Measurements from ENCODE around the gene TEDC2. TPM values are rescaled to one million over a fixed set of nuclear protein-coding genes. Genes with fewer than 3 reads are reported as not detected.

Gene TEDC2
- total RNA-seq, 2 experiments from 2014 or later, result 16.0 to 17.8 TPM

- peaks cover 15% of the 10 kb centered on the region for H3K4me1 Mint-ChIP-seq
- DNase-seq (no peak), ATAC-seq (ENCODE audit: low read depth) (no peak)
- no peaks in the 10 kb centered on the region for H3K9me3 Mint-ChIP-seq
- POLR2A ChIA-PET, result interaction anchor here (0.6 to 1.2 kb wide), 5 partner anchors 10 to 342 kb away, joined by 3 to 8 read pairs (median 4); partner anchors contain the start of gene TRAF7
- H3K27me3 Mint-ChIP-seq, result no peaks in the 10 kb centered on the region
- H3K27ac Mint-ChIP-seq, result no peak overlapping the region
- no peak overlapping the region for H3K4me3 Mint-ChIP-seq
- peaks cover 3% of the 10 kb centered on the region for H3K36me3 Mint-ChIP-seq
Observed at GRCh38 chr16:2487903-2488531, 28.1 kb downstream of the TEDC2 start.

GRCh38 chr16:2489581-2489980 lies 29.7 kb downstream of the TEDC2 start:
- Mint-ChIP-seq H3K27ac (no peak overlapping the region), H3K27me3 (no peaks in the 10 kb centered on the region), H3K4me1 (peaks cover 15% of the 10 kb centered on the region), H3K4me3 (no peak overlapping the region), H3K9me3 (no peaks in the 10 kb centered on the region), H3K36me3 (peaks cover 3% of the 10 kb centered on the region)
- POLR2A ChIA-PET, result no interaction called here
- ATAC-seq (ENCODE audit: low read depth), result no peak
- DNase-seq, result no peak

GRCh38 chr16:2490190-2491105 lies 30.5 kb downstream of the TEDC2 start:
- DNase-seq (no peak), ATAC-seq (ENCODE audit: low read depth) (no peak)
- H3K4me3 Mint-ChIP-seq, result no peak overlapping the region
- peaks cover 15% of the 10 kb centered on the region for H3K4me1 Mint-ChIP-seq
- peaks cover 3% of the 10 kb centered on the region for H3K36me3 Mint-ChIP-seq
- H3K27me3 Mint-ChIP-seq, result no peaks in the 10 kb centered on the region
- no peaks in the 10 kb centered on the region for H3K9me3 Mint-ChIP-seq
- H3K27ac Mint-ChIP-seq, result no peak overlapping the region
- POLR2A ChIA-PET, result no interaction called here

- DNase-seq (no peak), ATAC-seq (ENCODE audit: low read depth) (no peak)
- Mint-ChIP-seq H3K9me3 (no peaks in the 10 kb centered on the region), H3K27ac (no peak overlapping the region), H3K36me3 (peaks cover 1% of the 10 kb centered on the region), H3K4me3 (no peak overlapping the region), H3K4me1 (peaks cover 4% of the 10 kb centered on the region), H3K27me3 (no peaks in the 10 kb centered on the region)
- POLR2A ChIA-PET, result no interaction called here
Observed at GRCh38 chr16:2492292-2492691, 32.4 kb downstream of the TEDC2 start.

GRCh38 chr16:2493605-2494004 lies 33.7 kb downstream of the TEDC2 start:
- Mint-ChIP-seq H3K4me1 (no peaks in the 10 kb centered on the region), H3K36me3 (no peaks in the 10 kb centered on the region), H3K27ac (no peak overlapping the region), H3K27me3 (no peaks in the 10 kb centered on the region), H3K9me3 (no peaks in the 10 kb centered on the region), H3K4me3 (no peak overlapping the region)
- POLR2A ChIA-PET, result no interaction called here
- ATAC-seq (ENCODE audit: low read depth) (no peak), DNase-seq (no peak)

- no peaks in the 10 kb centered on the region for H3K4me1 Mint-ChIP-seq
- no peak for DNase-seq
- H3K36me3 Mint-ChIP-seq, result no peaks in the 10 kb centered on the region
- POLR2A ChIA-PET, result no interaction called here
- H3K27me3 Mint-ChIP-seq, result no peaks in the 10 kb centered on the region
- H3K4me3 Mint-ChIP-seq, result no peak overlapping the region
- ATAC-seq (ENCODE audit: low read depth), result no peak
- no peak overlapping the region for H3K27ac Mint-ChIP-seq
- no peaks in the 10 kb centered on the region for H3K9me3 Mint-ChIP-seq
Observed at GRCh38 chr16:2494616-2495015, 34.7 kb downstream of the TEDC2 start.

- POLR2A ChIA-PET, result no interaction called here
- H3K4me3 Mint-ChIP-seq, result no peak overlapping the region
- no peak overlapping the region for H3K27ac Mint-ChIP-seq
- H3K9me3 Mint-ChIP-seq, result no peaks in the 10 kb centered on the region
- no peak for DNase-seq
- no peaks in the 10 kb centered on the region for H3K4me1 Mint-ChIP-seq
- no peak for ATAC-seq (ENCODE audit: low read depth)
- H3K27me3 Mint-ChIP-seq, result no peaks in the 10 kb centered on the region
- H3K36me3 Mint-ChIP-seq, result no peaks in the 10 kb centered on the region
Observed at GRCh38 chr16:2495041-2495440, 35.1 kb downstream of the TEDC2 start.

GRCh38 chr16:2496223-2497115 lies 36.6 kb downstream of the TEDC2 start:
- DNase-seq (no peak), ATAC-seq (ENCODE audit: low read depth) (no peak)
- no peak overlapping the region for H3K4me3 Mint-ChIP-seq
- no peaks in the 10 kb centered on the region for H3K27me3 Mint-ChIP-seq
- no peaks in the 10 kb centered on the region for H3K4me1 Mint-ChIP-seq
- POLR2A ChIA-PET, result interaction anchor here (0.6 kb wide), 1 partner anchor 96 kb away, joined by 3 read pairs; no protein-coding TSS in a partner anchor
- H3K36me3 Mint-ChIP-seq, result no peaks in the 10 kb centered on the region
- H3K9me3 Mint-ChIP-seq, result no peaks in the 10 kb centered on the region
- no peak overlapping the region for H3K27ac Mint-ChIP-seq

GRCh38 chr16:2497116-2497630 lies 37.3 kb downstream of the TEDC2 start:
- Mint-ChIP-seq H3K9me3 (no peaks in the 10 kb centered on the region), H3K36me3 (no peaks in the 10 kb centered on the region), H3K4me1 (no peaks in the 10 kb centered on the region), H3K27ac (no peak overlapping the region), H3K4me3 (no peak overlapping the region), H3K27me3 (no peaks in the 10 kb centered on the region)
- DNase-seq (no peak), ATAC-seq (ENCODE audit: low read depth) (no peak)
- POLR2A ChIA-PET, result interaction anchor here (0.6 kb wide), 1 partner anchor 97 kb away, joined by 3 read pairs; no protein-coding TSS in a partner anchor

GRCh38 chr16:2497695-2498484 lies 38.0 kb downstream of the TEDC2 start:
- POLR2A ChIA-PET, result no interaction called here
- Mint-ChIP-seq H3K9me3 (no peaks in the 10 kb centered on the region), H3K4me1 (no peaks in the 10 kb centered on the region), H3K27ac (no peak overlapping the region), H3K36me3 (no peaks in the 10 kb centered on the region), H3K27me3 (no peaks in the 10 kb centered on the region), H3K4me3 (no peak overlapping the region)
- ATAC-seq (ENCODE audit: low read depth) (no peak), DNase-seq (no peak)

- DNase-seq, result no peak
- ATAC-seq (ENCODE audit: low read depth), result no peak
Observed at GRCh38 chr16:2498531-2499253, 38.8 kb downstream of the TEDC2 start.

GRCh38 chr16:2499454-2499853 lies 39.5 kb downstream of the TEDC2 start:
- DNase-seq (no peak), ATAC-seq (ENCODE audit: low read depth) (no peak)
- no peak overlapping the region for H3K4me3 Mint-ChIP-seq
- no peak overlapping the region for H3K27ac Mint-ChIP-seq
- H3K4me1 Mint-ChIP-seq, result no peaks in the 10 kb centered on the region
- no peaks in the 10 kb centered on the region for H3K27me3 Mint-ChIP-seq
- POLR2A ChIA-PET, result no interaction called here
- no peaks in the 10 kb centered on the region for H3K36me3 Mint-ChIP-seq
- H3K9me3 Mint-ChIP-seq, result no peaks in the 10 kb centered on the region

More at GRCh38 chr16:2498531-2499253, 38.8 kb downstream of the TEDC2 start:
- H3K36me3 Mint-ChIP-seq, result no peaks in the 10 kb centered on the region
- no peaks in the 10 kb centered on the region for H3K4me1 Mint-ChIP-seq
- no peaks in the 10 kb centered on the region for H3K9me3 Mint-ChIP-seq
- no peak overlapping the region for H3K4me3 Mint-ChIP-seq
- H3K27ac Mint-ChIP-seq, result no peak overlapping the region
- no peaks in the 10 kb centered on the region for H3K27me3 Mint-ChIP-seq
- POLR2A ChIA-PET, result no interaction called here
